SHP77 treated with DMSO at 0.1 percent for 48 hours (cell line): ENCODE data around the gene MGAT4D.
"Not testable (repeated sequence)": the region's sequence is repeated elsewhere in the genome, so short reads cannot be mapped to it uniquely, and the experiment has no call there.

Experiments
- DNase-seq: peaks from one replicate; lab custom pipeline; 2025; lab: John Stamatoyannopoulos, UW

The MGAT4D gene

DNA sequence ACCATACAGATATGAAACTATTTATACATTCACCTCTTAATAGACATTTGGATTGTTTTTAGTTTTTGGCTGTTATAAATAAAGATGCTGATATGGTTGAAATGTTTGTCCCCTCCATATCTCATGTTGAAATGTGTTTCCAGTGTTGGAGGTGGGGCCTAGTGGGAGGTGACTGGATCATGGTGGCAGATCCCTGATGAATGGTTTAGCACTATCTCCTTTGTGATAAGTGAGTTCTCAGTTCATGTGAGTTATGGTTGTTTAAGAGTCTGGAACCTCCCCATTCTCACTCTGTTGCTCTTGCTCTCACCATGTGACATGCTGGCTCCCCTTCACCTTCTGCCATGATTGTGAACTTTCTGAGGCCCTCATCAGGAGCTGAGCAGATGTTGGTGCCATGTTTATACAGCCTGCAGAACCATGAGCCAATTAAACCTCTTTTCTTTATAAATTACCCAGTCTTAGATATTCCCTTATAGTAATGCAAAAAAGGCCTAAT, 58.4 kb downstream of the MGAT4D start:
- DNase-seq = no peak

DNA sequence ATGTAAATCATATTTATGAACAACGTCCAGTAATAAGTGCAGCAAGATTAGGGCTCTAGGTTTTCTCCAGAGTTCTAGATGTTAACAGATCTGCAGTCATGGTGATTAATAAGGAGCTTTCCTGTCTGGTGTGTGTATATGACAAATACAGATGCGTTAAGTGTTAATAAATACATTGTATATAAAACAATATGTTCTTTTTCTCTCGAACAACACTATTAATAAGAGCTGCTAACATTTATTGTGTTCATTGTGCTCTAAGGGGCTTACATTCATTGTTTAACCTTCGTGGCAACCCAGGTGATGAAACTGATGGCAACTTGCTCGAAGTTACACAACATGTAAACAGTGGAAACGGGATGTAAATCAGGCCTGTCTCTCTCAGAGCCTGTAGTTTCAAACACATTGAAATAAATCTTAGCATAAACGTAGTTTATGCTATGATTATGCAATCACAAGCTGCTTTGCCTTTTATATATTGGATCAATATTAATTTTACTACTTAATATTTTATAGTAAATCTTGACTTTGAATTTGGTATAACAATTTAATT, 70.1 kb downstream of the MGAT4D start:
- DNase-seq = no peak

DNA sequence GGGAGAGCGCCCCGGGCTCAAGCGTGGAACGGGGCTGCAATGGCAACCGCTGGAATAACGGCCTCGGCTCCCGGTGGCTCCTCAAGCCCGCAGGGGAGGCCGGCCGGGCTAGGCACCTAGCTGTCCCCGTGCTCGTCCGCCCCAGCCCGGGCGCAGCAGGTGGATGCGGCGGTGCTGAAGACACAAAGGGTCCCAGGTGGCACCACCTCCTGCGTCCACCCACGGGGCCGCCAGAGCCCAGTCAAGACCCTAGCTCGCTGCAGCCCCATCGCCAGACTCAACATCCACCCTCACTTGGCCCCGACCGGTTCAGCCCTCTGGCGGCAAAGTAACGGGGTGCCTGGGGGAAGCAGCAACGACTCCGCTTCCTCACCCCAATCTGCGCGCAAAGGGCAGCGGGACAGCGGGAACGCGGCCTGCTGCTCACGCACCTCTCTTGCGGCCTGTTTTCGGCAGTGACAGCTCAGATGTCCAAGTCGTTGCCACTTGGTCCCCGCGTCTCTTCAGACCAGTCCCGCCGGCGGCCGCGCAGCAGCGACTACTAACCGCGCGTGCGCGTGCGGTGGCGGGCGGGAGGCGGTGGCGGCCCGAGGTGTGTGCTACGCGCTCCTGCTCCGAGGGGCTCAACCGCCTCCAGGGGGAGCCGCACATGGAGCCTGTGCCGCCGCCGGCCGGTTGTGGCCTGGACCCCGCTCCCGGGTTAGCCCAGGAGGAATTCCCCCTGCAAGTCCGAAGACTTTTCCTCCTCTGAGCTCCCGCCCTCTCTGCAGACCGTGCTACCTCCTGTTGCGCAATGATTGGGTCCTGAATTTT, 70.8 kb downstream of the MGAT4D start, which contains the start of gene CLGN:
Gene CLGN (minus strand): TSS at position 543 of the 813 bp plus-strand sequence. CDS start 14,570 bp downstream, outside the sequence.
- DNase-seq = peak; percentile 35

DNA sequence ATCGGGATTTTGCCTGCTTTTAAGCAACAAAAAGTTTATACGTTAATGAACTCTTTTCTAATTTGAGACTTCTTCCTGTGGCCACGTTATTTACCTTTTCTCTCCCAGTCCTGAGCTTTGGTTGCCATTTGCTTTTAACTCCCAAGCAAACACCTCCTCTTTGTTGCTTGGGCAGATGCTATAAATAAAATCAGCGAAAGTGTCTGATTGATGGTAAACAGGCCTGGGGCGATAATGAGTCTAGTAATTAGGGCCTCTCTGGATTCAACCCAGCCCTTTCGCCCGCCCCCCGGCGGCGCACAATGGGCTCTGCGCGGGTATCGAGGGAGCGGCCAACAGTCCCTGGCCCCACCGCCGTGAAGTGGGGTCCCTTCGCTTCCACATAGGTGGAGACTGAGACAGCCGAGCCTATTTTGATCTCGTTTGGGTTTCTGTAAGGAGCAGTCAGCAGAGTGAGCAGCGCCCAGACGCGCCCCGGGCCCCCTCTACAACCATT, 71.4 kb downstream of the MGAT4D start:
- no peak for DNase-seq

DNA sequence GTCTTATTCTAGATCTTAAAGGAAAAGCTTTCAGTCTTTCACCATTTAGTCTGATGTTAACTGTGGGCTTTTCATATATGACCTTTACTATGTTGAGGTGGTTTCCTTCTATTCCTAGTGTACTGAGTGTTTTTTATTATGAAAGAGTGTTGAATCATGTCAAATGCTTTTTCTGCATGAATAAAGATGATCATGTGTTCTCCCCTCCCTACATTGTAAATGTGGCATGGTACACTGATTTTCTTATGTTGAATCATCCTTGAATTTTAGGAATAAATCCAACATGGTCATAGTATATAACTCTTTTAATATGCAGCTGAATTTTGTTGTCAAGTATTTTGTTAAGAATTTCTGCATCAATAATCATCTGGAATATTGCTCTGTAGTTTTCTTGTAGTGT, 75.0 kb downstream of the MGAT4D start:
- no peak for DNase-seq

DNA sequence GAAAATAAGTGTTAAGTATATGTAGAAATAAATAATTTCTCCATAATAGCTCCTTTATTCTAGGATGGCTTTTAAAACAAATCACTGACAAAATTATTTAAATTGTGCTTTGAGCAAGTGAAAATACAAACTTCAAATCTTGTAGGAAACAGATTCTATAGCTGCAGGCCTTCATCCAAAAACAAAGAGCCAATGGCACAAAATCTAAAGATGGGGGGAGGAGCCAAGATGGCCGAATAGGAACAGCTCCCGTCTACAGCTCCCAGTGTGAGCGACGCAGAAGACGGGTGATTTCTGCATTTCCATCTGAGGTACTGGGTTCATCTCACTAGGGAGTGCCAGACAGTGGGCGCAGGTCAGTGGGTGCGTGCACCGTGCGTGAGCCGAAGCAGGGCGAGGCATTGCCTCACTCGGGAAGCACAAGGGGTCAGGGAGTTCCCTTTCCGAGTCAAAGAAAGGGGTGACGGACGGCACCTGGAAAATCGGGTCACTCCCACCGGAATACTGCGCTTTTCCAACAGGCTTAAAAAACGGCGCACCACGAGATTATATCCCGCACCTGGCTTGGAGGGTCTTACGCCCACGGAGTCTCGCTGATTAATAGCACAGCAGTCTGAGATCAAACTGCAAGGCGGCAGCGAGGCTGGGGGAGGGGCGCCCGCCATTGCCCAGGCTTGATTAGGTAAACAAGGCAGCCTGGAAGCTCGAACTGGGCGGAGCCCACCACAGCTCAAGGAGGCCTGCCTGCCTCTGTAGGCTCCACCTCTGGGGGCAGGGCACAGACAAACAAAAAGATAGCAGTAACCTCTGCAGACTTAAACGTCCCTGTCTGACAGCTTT, 84.7 kb downstream of the MGAT4D start:
- not testable (repeated sequence) for DNase-seq

DNA sequence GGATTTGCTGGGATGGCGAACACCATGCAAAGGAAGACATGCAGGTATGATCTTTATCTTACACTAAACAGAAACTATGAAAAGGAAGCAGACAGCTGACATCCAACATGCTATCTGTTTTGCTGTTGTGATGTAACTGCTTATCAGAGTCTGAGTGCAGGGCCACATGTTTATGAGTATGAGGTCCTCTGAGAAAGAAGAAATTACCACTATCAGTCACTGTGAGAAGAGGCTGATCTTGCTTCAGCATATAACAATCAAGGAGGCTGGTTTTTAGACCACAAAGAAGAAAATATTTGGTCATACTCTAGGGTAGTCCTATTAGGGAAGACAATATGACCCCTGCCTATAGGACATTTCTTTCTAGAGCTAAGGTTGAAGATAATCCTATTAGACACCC, 89.1 kb downstream of the MGAT4D start:
- no peak for DNase-seq

DNA sequence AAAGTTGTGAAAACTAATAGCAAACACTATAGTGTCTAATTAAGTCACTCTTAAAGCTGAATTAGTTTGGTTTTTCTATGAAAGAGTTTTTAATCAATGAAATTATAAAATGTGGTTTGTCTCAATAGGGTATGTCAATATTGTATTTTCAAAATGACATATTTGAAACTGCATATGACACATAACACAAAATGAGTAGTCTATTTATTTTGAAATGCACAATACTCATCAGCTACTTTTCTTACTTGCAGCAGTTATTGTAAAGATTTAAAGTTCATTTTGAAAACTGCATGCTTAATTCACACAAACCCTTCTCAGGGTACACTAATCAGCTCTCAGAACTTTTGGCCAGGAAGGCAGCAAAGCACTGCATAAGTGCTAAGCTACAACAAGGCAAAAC, 91.8 kb downstream of the MGAT4D start:
- no peak for DNase-seq

DNA sequence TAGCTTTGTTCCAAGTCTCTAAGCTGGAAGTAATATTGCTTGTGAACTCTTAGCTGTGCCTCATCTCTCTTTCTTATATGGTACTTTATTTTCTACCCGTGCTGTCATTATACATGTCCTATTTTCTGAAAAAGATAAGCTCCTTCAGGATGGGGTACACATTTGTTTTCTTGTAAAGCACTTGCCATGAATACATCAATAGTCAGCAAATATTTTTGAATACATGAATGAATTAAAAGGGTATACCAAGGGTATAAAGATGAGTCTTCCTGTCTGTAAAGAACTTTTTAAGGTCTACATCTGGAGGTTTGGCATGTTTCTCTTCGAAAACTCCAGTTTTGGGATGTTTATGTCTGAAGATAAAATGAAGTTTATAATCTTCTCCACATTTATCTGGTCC, 98.0 kb downstream of the MGAT4D start:
- no peak for DNase-seq

DNA sequence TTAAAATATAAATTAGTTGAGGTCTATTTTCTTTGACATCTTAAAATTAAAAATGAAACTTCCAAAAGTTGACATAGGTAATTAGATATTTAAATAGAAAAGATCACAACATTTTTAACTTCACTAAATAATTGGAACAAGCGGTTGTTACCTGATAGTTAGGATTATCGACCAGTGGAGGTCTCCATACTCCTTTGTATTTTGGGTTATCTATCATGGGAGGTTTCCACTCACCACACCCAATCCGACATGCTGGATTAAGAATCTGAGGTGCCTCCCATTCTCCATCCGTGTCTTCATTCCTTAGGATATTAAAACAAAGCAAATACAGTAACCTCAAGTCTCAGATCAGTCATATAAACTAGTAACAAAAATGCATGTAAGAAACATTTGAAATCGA, 102.4 kb downstream of the MGAT4D start:
- no peak for DNase-seq
